ENCODE measurements around the gene ARMH4.

ARMH4 gene

DNA sequence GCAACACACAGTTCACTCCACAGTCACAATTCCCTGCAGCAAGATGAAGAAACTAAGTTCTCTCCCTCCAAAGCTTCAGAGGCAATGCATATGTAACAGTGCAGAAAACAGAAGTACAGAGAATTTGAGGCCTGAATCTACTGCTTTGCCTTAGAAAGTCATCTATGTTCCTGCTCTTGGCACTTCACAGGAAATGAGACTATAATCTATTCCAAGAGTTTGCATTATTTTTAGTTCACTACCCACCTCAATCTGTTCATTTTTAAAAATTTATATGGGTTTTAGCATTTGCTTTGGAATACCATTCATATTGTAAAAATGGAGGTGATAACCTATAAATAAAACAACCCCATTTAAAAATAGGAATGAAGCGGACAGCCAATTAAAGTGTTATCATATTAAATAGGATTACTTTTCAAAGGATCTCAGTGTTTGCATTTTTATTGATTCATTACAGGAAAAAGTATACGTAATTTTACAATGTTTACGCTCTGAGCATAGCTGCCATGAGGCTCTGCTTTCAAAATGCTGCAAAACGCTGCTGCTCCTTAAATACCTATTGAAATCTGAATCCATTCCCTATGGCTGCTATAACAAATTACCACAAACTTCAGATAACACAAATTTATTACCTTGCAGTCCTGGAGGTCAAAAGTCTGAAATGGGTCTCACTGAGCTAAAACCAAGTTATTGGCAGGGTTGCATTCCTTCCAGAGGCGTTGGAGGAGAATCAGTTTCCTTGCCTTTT, 60.0 kb downstream of the ARMH4 start:
- no peak for DNase-seq

GRCh38 chr14:58089612-58090011, 62.4 kb downstream of the ARMH4 start:
- DNase-seq, result no peak

GRCh38 chr14:58088961-58089360, 63.1 kb downstream of the ARMH4 start:
- no peak for DNase-seq

GRCh38 chr14:58085877-58086276, 66.1 kb downstream of the ARMH4 start:
- no peak for DNase-seq

GRCh38 chr14:58082491-58083098, 69.4 kb downstream of the ARMH4 start:
- no peak for DNase-seq

DNA sequence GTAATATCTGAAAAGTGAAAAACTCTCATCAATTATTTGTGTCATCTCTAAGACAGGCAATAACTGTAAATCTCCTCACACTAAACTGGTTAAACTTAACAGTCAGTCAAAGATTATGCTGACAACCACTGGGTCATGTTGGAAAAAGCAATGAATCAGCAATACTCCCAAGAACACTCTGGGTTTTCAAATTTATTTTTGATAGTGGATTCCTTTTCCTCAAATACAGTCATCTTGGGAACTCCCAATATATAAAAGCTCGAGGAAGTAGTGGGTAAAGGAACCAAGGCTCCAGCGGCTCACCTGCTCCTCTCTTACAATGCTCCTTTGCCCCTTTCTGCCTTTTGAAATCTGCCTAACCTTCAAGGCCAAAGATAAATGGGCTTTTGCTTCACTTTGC, 70.0 kb downstream of the ARMH4 start:
- no peak for DNase-seq

DNA sequence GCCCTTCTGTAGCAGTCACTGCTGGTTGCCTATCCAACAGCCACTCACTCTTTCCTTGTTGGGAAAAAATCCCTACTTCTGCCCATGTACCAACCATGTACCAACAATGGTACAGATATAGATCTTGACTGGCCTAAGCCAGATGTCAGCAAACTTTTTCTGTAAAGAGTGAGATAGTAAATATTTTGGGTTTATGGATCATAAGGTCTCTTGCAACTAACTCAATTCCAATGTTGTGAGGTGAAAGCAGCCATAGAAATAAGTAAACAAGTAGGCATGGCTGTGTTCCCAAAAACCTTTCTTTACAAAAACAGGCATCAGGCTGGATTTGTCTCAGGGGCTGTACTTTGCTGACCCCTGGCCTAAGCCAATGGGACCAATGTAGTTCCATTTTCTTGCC, 73.5 kb downstream of the ARMH4 start:
- DNase-seq, result no peak

- DNase-seq, result no peak
Observed at GRCh38 chr14:58078068-58078467, 73.9 kb downstream of the ARMH4 start.

DNA sequence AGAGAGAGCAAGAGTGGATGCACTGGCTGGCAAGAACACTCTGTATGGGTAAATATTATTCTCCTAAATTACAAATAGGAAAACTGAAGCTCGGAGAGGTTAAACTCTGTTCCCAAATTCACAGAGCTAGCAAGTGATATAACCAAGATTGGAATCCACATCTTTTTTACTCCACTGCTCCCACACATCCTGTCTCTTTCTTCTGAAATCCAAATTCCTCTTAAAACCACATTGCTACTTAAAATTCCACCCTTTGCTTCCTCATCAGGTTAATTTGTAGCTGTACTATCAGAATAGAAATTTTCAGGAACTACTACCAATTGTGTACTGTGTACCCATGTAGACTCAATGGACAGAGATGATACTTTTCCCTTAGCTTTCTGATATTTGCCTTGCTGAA, 74.4 kb downstream of the ARMH4 start:
- DNase-seq, result no peak

DNA sequence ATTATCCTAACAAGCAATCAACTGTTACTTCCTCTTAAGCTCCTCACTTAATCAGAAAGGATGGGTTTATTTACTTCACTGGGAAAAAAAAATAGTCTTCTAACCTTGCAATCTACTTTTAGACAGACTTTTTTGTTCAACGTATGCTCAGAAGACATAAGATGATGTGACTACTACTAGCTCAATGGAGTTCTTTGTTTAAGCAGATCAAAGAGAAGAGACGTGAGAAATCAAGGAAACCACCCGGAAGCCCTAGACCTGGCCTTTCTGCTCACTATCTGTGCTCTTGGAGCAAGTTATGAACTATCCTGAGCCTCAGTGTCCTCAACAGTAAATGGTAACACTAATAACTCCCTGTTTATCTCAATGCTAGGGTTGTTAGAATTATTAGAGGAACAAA, 78.5 kb downstream of the ARMH4 start:
- no peak for DNase-seq

DNA sequence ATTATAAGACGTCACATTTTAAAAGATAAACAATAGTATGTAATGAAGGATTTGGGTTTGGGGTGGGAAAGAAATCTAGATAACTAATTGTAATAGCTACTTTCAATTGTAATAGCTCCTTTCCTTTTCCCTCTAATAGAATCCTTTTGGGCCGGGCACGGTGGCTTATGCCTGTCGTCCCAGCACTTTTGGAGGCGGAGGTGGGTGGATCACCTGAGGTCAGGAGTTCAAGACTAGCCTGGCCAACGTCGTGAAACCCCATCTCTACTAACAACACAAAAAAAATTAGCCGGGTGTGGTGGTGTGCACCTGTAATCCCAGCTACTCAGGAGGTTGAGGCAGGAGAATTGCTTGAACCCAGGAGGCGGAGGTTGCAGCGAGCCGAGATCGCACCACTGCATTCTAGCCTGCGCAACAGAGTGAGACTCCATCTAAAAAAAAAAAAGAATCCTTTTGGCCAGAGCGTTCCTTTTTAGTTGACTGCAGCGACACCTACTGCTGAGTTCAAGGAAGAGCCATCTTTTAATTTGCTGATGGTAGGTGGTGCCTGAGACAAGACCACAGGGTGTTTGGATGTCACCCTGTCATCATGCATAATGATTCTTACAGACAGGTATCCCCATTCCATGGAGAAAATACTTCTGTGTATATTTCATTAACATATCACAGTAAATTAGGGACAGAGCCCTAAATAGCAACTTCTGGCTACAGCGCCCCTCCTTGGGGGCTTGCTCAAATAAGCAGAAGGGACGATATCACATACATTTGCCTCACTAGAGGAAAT, 79.5 kb downstream of the ARMH4 start:
- DNase-seq, result peak; percentile 91

DNA sequence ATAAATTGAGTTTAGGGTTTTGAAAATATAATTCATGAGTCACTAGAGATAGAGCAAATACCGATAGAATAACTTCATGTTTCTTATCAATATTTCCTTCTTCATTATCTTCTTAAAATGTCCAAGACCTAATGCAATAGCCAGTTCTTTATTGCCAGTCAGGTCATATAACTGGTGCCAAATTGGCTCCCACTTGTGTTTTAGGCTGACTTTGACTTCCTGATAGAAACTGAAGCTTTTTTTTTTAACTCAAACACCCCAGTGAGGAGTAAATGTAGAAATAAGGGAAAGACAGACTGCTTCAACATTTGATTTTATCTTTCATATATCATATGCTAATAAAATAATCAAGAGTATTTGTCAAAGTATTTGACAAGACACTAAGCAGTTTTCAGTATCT, 80.7 kb downstream of the ARMH4 start:
- no peak for DNase-seq

- no peak for DNase-seq
Observed at GRCh38 chr14:58068306-58068705, 83.7 kb downstream of the ARMH4 start.

DNA sequence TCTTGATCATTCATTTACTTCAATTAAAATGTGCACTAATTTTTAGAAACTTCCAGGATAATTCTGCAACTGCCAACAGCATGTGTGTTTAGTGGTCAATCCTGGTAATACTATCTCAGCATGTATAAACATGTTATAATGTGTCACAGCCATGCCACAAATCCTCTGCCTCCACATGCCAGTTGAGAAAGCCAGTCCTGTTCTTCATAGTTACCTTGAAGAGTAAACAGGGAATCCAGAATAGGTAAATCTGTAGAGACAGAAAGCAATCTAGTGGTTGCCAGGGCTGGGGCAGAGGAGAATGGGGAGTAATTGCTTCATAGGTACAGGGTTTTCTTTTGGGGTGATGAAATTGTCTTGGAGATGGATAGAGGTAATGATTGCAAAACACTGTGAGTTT, 85.9 kb downstream of the ARMH4 start:
- DNase-seq, result no peak

DNA sequence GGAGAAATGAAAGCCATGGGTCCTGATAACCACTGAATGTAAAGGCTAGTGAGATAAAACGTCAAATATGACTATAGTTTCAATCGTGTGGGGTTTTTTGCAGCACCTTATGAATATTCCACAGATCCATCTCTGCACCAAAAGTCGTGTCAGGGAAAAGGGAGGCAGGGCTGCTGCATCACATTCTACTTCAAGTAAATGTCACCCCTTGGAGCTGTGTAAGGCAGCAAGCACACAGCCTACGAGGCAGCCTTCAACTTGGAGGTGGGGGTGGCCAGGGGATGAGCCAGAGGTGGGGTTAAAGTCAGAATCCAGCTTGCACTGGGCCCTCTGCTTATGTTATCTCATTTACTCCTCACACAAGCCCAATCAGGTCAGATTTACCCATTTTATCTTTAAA, 90.4 kb downstream of the ARMH4 start:
- DNase-seq, result no peak

GRCh38 chr14:58060898-58061297, 91.1 kb downstream of the ARMH4 start:
- DNase-seq, result no peak

DNA sequence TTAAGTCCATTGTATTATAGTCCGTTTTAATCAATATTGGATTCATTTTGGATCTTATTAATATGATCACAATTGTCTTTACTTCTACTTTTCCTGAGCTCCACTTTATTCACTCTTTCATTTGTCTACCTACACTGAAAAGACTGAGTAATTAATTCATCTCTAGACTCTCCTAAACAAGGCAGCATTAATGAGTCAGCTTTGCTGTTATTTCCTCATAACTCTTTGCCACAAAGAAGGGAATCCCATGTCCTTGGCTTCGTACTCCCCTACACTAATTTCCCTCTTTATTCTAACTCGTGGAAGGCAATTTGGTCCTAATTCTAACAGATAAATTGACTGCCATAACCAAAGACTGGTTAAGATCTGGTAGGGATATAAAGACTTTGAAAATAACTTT, 91.9 kb downstream of the ARMH4 start:
- DNase-seq, result no peak

- no peak for DNase-seq
Observed at GRCh38 chr14:58059126-58059525, 92.9 kb downstream of the ARMH4 start.

DNA sequence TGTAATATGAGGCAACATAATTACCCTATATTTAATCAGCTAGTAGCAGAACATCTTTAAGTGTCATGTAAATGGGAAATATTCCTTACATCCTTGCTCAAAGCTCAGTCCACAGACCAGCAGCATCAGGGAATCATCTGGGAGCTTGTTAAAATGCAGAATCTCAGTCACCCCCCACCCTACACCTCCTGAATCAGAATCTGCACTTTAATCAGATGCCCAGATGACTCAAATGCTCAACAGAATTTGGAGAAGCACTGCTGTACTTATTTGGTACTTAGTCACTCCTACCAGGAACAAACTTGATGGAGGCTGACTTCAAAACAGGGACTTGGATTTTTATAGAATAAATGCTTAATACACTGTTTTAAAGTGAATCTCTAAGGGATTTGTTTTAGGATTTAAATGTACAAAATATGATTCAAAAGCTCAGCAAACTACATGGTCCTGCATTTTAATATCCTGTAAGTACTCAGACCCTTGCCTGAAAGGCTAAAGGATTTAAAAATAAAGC, 96.5 kb downstream of the ARMH4 start:
- no peak for DNase-seq

DNA sequence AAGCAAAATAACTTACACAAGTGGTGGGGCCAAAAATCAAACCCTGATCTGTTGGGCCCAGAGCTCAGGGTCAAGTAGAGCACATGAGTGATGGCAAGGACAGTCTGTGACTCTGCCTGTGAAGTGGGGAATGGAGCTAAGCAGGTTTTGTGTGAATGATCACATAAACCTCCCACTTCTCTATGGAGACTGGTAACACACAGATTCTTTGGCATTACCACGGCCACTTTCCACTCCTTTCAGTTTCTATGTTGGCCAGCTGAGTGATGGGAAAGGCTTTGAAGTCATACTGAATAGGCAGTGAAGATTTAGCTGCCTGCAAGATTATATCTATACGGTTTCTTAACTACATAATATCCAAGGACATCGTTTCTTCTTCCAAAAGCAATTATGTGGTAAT, 97.9 kb downstream of the ARMH4 start:
- no peak for DNase-seq

GRCh38 chr14:58048219-58048618, 103.8 kb downstream of the ARMH4 start:
- DNase-seq, result no peak

GRCh38 chr14:58027904-58028303, 124.1 kb downstream of the ARMH4 start:
- no peak for DNase-seq

DNA sequence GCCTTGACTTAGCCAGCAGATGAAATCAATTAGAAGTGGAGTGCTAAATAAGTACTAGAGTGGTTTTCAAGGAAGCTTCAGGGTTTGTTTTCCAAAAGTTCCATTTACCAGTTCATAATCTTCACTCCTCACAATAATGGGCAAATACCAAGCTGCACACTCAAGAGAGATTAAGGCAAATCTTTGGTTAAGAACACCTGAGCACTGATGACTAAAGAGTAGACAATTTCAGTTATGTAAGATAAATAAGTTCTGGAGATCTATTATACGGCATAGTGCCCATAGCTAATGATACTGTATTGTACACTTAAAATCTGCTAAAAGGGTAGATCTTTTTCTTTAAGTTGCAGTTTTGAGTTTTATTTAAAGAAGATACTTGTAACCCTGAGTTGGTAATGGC, 125.0 kb downstream of the ARMH4 start:
- DNase-seq, result no peak

DNA sequence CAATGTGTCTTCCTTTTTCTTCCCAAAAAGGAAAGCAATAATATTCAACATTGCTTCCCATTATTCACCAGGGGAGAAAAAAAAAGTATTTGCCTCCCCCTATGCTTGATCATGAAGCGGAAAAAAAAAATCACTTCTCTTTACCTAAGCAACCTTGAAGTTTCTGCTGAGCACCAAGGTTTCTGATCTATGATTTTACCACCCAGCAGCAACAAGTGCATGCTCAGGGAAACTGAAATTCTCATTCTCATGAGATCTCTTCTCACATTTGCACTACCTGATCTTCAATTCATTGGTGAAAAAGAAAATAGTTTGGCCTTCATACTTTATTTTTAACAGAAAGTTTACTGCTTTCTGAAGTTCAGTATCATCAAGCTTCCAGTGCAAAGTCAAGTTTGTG, 125.8 kb downstream of the ARMH4 start:
- no peak for DNase-seq
